Measurements from ENCODE around the gene PCDHA10.
"Not testable (repeated sequence)": the region's sequence is repeated elsewhere in the genome, so short reads cannot be mapped to it uniquely, and the experiment has no call there.

The PCDHA10 gene

GRCh38 chr5:140855772-140856674, at the start of gene PCDHA10:
Gene PCDHA10, plus strand, starts transcription at chr5:140855897. Its CDS starts 152 bp downstream, at chr5:140856049.
- peak; percentile 15 for DNase-seq (ENCODE audit: low read depth, low spot score)

GRCh38 chr5:140806834-140807775, 48.6 kb upstream of the PCDHA10 start, which contains the start of gene PCDHA4:
Gene PCDHA4, plus strand, starts transcription at chr5:140807068.
- DNase-seq (ENCODE audit: low read depth, low spot score), result peak; percentile 14

GRCh38 chr5:140808241-140808888, 47.3 kb upstream of the PCDHA10 start:
- DNase-seq (ENCODE audit: low read depth, low spot score), result not testable (repeated sequence)

GRCh38 chr5:140808889-140809291, 46.8 kb upstream of the PCDHA10 start:
- no peak for DNase-seq (ENCODE audit: low read depth, low spot score)

GRCh38 chr5:140821375-140822280, 34.1 kb upstream of the PCDHA10 start, which contains the start of gene PCDHA5:
Gene PCDHA5, plus strand, starts transcription at chr5:140821613.
- DNase-seq (ENCODE audit: low read depth, low spot score), result peak; percentile 7

- no peak for DNase-seq (ENCODE audit: low read depth, low spot score)
Measured at GRCh38 chr5:140822281-140822629, 33.4 kb upstream of the PCDHA10 start.

GRCh38 chr5:140822969-140823368, 32.7 kb upstream of the PCDHA10 start:
- not testable (repeated sequence) for DNase-seq (ENCODE audit: low read depth, low spot score)

GRCh38 chr5:140823475-140823874, 32.2 kb upstream of the PCDHA10 start:
- no peak for DNase-seq (ENCODE audit: low read depth, low spot score)

GRCh38 chr5:140827704-140828361, 27.9 kb upstream of the PCDHA10 start, which contains the start of gene PCDHA6:
Gene PCDHA6, plus strand, starts transcription at chr5:140827960. Its CDS starts 132 bp downstream, at chr5:140828092.
- DNase-seq (ENCODE audit: low read depth, low spot score), result no peak

GRCh38 chr5:140828362-140828737, 27.3 kb upstream of the PCDHA10 start:
- no peak for DNase-seq (ENCODE audit: low read depth, low spot score)

- not testable (repeated sequence) for DNase-seq (ENCODE audit: low read depth, low spot score)
Measured at GRCh38 chr5:140829511-140830501, 25.9 kb upstream of the PCDHA10 start.

- peak; percentile 3 for DNase-seq (ENCODE audit: low read depth, low spot score)
Measured at GRCh38 chr5:140833993-140834392, 21.7 kb upstream of the PCDHA10 start, which contains the start of gene PCDHA7. Gene PCDHA7, plus strand, starts transcription at chr5:140834269. Its CDS starts 115 bp downstream, at chr5:140834384.

GRCh38 chr5:140834439-140835008, 21.2 kb upstream of the PCDHA10 start:
- not testable (repeated sequence) for DNase-seq (ENCODE audit: low read depth, low spot score)

- DNase-seq (ENCODE audit: low read depth, low spot score), result no peak
Measured at GRCh38 chr5:140835622-140836510, 19.8 kb upstream of the PCDHA10 start.

- DNase-seq (ENCODE audit: low read depth, low spot score), result no peak
Measured at GRCh38 chr5:140840978-140841962, 14.4 kb upstream of the PCDHA10 start, which contains the start of gene PCDHA8. Gene PCDHA8, plus strand, starts transcription at chr5:140841187. Its CDS starts 135 bp downstream, at chr5:140841322.

Measured in astrocyte of the hippocampus (primary cell).